Lower leg skin (tissue), 3 donors: ENCODE measurements around the gene TMED8.

ENCODE experiments used
- CTCF ChIP-seq, 3 donors: fragments of 450-650 bp; IDR thresholded peaks; one replicate each; pipeline ENCODE4 v1.5.1; 2016; ENCODE audit warnings: antibody characterized with exemption in 3 of 3, mild to moderate bottlenecking in 3 of 3, moderate library complexity in 2 of 3
- POLR2A ChIP-seq, 2 donors: fragments of 450-650 bp; IDR thresholded peaks; one replicate each; pipeline ENCODE4 v1.6.1; 2016 to 2017; ENCODE audit warnings: antibody characterized with exemption in 2 of 2, mild to moderate bottlenecking in 1 of 2, moderate library complexity in 1 of 2

GRCh38 chr14:77313371-77313770 lies 63.5 kb downstream of the TMED8 start:
- TF ChIP-seq CTCF (IDR thresholded peaks at IDR 0.05) (no peak), POLR2A (IDR thresholded peaks at IDR 0.05) (no peak)
